Left lung (tissue), 10 donors: ENCODE results near the gene UBE2J2. TPM values are rescaled to one million over a fixed set of nuclear protein-coding genes. Genes with fewer than 3 reads are reported as not detected.
A peak's percentile ranks its signal among the peaks of the same experiment; 100 is the strongest.

Experiments
- ATAC-seq: fragments of 200-7000 bp; cut with Tn5 transposase; one replicate; pipeline ENCODE4 v1.9.1; 2020; ENCODE audit warnings: moderate library complexity
- DNase-seq, 4 donors: peaks; one replicate each; pipeline ENCODE4 v3.0.0-alpha.2; 2013 to 2020
- H3K27ac ChIP-seq, 2 donors: fragments of 200-600 bp; sonication (generic) in 1 of 2; one replicate each; pipeline versions ENCODE4 v1.5.0 to v1.8.0; 2020 to 2021
- H3K27me3 ChIP-seq, 2 donors: fragments of 200-600 bp; sonication (generic) in 1 of 2; one replicate each; pipeline versions ENCODE4 v1.5.0 to v1.8.0; 2020 to 2021
- H3K36me3 ChIP-seq, 2 donors: fragments of 200-600 bp; sonication (generic) in 1 of 2; one replicate each; pipeline versions ENCODE4 v1.5.0 to v1.8.0; 2020 to 2021
- H3K4me1 ChIP-seq, 2 donors: fragments of 200-600 bp; one replicate each; pipeline ENCODE4 v1.8.0; 2021
- H3K4me3 ChIP-seq, 2 donors: fragments of 200-600 bp; sonication (generic) in 1 of 2; one replicate each; pipeline versions ENCODE4 v1.5.0 to v1.8.0; 2020 to 2021; ENCODE audit warnings: mild to moderate bottlenecking in 1 of 2
- H3K9me3 ChIP-seq, 2 donors: fragments of 200-600 bp; sonication (generic) in 1 of 2; one replicate each; pipeline versions ENCODE4 v1.5.0 to v1.8.0; 2020 to 2021
- intact Hi-C, 2 donors: fragments of 100-400 bp; cut with DNase I; formaldehyde crosslinking; loops; one replicate each; pipeline versions ENCODE4 v1.11.2 to v1.14.2; 2022
- polyA plus RNA-seq, 6 donors: library from polyadenylated mRNA; unstranded; fragments of 120-200 nt; gene quantifications; one replicate each; pipeline ENCODE4 v1.2.1, GENCODE V29; 2013; ENCODE audit not compliant: insufficient read length in 6 of 6
- total RNA-seq, 2 donors: library from RNA; stranded (reverse); fragmentation: NEBNext Ultra II Directional; extraction: Animal tissue kit (Norgen Biotek cat#: 25700); gene quantifications; one replicate each; pipeline ENCODE4 v1.2.1, GENCODE V29; 2021
- TF ChIP-seq, protein P1 (sequence below), 2 donors: fragments of 200-600 bp; sonication (generic) in 1 of 2; IDR thresholded peaks; one replicate each; pipeline versions ENCODE4 v1.5.0 to v1.8.0; 2021; ENCODE audit warnings: antibody characterized with exemption in 2 of 2
- donor health status: DM: no; HTN: yes; CAD: no.
- donor health status: DM: no; HTN: no; CAD: no.

UBE2J2 gene
- total and polyA plus RNA-seq, 8 donors = 42.8 to 68.6 (median 52.1) TPM

DNA sequence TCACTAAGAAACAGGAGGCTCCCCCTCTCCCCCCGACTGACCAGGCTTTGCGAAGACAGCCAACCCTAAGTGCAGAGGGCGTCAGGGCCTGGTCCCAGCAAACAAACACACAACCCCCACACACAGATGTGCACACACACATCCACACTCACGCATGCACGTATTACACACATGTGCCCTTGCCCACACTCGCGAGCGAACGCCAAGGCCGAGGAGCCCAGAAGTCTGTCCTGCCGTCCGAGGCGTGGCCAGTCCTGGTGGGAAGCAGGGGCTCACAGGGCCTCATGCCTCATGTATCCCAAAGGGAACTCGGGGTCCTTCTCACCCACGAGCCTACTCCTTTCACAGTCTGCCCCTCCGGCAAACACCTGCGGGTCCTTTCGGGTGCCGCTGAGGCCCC lies 43.9 kb downstream of the UBE2J2 start:
- no peaks in the 10 kb centered on the region for H3K9me3 ChIP-seq
- intact Hi-C loops = no loop called here
- no peak overlapping the region for H3K27ac ChIP-seq
- peak overlapping the region in 1 of 2 donors; percentile 80 for H3K4me3 ChIP-seq
- H3K4me1 ChIP-seq = peaks cover 5 to 44% of the 10 kb centered on the region in 2 donors
- no peaks in the 10 kb centered on the region for H3K27me3 ChIP-seq
- H3K36me3 ChIP-seq = peaks cover 0 to 53% of the 10 kb centered on the region in 2 donors
- DNase-seq (no peak), ATAC-seq (no peak)
- TF ChIP-seq, protein P1, sequence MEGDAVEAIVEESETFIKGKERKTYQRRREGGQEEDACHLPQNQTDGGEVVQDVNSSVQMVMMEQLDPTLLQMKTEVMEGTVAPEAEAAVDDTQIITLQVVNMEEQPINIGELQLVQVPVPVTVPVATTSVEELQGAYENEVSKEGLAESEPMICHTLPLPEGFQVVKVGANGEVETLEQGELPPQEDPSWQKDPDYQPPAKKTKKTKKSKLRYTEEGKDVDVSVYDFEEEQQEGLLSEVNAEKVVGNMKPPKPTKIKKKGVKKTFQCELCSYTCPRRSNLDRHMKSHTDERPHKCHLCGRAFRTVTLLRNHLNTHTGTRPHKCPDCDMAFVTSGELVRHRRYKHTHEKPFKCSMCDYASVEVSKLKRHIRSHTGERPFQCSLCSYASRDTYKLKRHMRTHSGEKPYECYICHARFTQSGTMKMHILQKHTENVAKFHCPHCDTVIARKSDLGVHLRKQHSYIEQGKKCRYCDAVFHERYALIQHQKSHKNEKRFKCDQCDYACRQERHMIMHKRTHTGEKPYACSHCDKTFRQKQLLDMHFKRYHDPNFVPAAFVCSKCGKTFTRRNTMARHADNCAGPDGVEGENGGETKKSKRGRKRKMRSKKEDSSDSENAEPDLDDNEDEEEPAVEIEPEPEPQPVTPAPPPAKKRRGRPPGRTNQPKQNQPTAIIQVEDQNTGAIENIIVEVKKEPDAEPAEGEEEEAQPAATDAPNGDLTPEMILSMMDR (IDR thresholded peaks at IDR 0.05) = no peak

DNA sequence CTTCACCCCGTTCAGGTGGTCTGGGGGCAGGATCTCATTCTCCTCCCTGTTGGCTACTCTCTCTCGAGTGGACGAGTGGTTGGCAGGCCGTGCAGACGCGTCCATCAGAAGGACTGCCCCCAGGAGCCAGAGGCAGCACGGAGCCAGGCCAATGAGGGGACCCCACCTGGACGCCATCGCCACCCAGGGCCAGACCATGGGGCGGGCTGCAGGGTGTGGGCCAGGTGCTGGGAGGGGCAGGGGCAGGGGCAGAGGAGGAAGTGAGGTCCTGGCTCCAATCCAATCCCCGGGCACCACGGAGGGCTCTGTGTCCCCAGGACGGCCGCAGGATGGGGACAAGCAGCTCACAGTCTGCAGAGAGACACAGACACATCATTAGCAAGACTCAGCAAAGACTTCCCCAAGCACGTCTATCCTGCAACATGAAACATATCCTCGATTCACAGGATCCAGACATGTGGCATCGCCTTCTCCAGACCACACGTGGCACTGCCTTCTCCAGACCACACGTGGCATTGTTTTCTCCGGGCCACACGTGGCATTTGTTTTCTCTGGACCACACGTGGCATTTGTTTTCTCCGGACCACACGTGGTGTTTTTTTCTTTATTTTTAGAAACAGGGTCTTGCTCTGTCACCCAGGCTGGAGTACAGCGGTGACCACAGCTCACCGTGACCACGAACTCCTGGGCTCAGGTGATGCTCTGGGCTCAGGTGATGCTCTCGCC lies 44.9 kb downstream of the UBE2J2 start:
- DNase-seq (no peak), ATAC-seq (no peak)
- no peak overlapping the region for H3K4me3 ChIP-seq
- TF ChIP-seq, protein P1 (IDR thresholded peaks at IDR 0.05) = no peak
- no peak overlapping the region for H3K27ac ChIP-seq
- H3K9me3 ChIP-seq = no peaks in the 10 kb centered on the region
- peaks cover 5 to 40% of the 10 kb centered on the region in 2 donors for H3K4me1 ChIP-seq
- intact Hi-C loops = no loop called here
- H3K36me3 ChIP-seq = peaks cover 0 to 58% of the 10 kb centered on the region in 2 donors
- no peaks in the 10 kb centered on the region for H3K27me3 ChIP-seq

DNA sequence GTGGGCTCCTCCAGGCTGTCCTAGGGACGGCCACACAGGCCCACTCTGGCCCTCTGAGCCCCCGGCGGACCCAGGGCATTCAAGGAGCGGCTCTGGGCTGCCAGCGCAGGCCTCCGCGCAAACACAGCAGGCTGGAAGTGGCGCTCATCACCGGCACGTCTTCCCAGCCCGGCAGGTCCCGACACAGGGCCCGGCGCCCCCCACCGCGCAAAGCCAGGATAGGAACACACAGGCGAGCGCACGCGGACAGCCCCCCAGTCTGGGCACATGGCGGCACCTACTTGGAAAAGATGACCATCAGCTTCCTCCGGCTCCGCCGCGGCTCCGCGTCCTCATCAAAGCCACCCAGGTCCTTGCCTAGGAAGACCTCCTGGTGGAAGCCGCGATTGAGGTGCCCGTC lies 45.5 kb downstream of the UBE2J2 start:
- Histone ChIP-seq H3K4me1 (peaks cover 5 to 35% of the 10 kb centered on the region in 2 donors), H3K27ac (no peak overlapping the region), H3K9me3 (no peaks in the 10 kb centered on the region), H3K36me3 (peaks cover 0 to 64% of the 10 kb centered on the region in 2 donors), H3K4me3 (no peak overlapping the region), H3K27me3 (no peaks in the 10 kb centered on the region)
- TF ChIP-seq, protein P1 (IDR thresholded peaks at IDR 0.05) = no peak
- intact Hi-C loops = no loop called here
- no peak for DNase-seq
- no peak for ATAC-seq

DNA sequence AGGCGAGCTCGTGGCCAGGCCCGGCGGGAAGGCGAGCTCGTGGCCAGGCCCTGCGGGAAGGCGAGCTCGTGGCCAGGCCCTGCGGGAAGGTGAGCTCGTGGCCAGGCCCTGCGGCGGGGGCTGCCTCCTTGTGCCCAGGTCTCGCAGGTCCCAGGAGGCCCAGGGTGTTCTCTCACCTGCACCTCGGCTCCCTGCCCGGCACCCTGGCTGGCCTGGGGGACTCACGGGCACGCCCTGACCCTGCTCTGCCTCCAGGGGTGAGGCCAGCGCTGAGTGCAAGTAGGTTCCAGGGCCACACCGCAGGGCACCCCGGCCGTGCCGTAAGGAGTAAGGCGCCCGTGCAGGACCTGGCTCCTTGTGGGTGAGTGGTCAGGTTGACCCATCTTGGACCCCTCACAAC lies 46.3 kb downstream of the UBE2J2 start:
- Histone ChIP-seq H3K4me3 (no peak overlapping the region), H3K9me3 (no peaks in the 10 kb centered on the region), H3K4me1 (peaks cover 0 to 27% of the 10 kb centered on the region in 2 donors), H3K27me3 (no peaks in the 10 kb centered on the region), H3K27ac (no peak overlapping the region), H3K36me3 (peaks cover 0 to 72% of the 10 kb centered on the region in 2 donors)
- ATAC-seq = no peak
- intact Hi-C loops = no loop called here
- no peak for DNase-seq
- TF ChIP-seq, protein P1 (IDR thresholded peaks at IDR 0.05) = no peak

DNA sequence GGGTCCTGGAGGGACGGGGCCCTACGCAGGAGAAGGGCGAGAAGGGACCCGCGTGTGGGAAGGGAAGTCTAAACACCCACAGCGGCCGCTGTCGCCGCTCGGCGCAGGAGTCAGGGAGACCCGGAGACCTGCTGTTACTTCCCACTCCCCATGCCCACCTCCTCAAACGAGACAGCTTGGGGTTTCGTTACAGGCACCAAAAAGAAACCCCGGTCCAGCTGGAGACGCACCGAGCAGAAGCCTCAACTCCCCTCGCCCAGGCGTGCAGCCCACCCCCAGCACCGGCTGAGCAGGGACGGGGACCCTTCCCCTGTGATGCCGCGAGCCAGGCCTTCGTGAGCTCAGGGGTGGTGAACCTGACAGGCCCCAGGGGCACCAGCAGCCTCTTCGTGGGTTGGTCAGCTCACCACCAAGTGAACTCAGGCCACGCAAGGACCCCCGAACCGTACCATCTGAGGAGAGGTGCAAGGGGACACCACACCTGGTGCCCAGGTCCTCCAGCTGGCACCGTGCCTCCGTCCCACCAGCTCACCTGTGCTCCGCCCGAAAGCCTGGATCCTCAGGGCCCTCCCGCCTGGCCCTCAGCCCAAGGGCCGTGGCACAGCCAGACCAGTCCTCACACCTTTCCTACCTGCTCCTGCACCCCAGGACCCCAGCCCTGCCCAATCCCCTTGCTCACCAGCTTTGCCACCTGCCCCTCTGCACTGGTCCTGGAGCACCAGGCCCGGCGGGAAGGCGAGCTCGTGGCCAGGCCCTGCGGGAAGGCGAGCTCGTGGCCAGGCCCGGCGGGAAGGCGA lies 46.9 kb downstream of the UBE2J2 start:
- Histone ChIP-seq H3K27me3 (no peaks in the 10 kb centered on the region), H3K36me3 (peaks cover 0 to 78% of the 10 kb centered on the region in 2 donors), H3K4me1 (peaks cover 0 to 26% of the 10 kb centered on the region in 2 donors), H3K27ac (no peak overlapping the region), H3K4me3 (no peak overlapping the region), H3K9me3 (no peaks in the 10 kb centered on the region)
- no peak for ATAC-seq
- intact Hi-C loops = no loop called here
- TF ChIP-seq, protein P1 (IDR thresholded peaks at IDR 0.05) = no peak
- no peak for DNase-seq
